PFSK-1 (cell line): ENCODE measurements around the gene EIF3M.

ENCODE experiments used
- POLR2AphosphoS5 ChIP-seq: IDR thresholded peaks from 2 replicates; pipeline ENCODE4 v1.6.1; 2012; ENCODE audit warnings: low read depth, mild to moderate bottlenecking, control low read depth, low read length, moderate library complexity
- REST ChIP-seq, 2 experiments: IDR thresholded peaks; 2 replicates each; pipeline versions ENCODE4 v1.6.1 to v1.8.0; 2011 to 2012; ENCODE audit warnings: low read depth in 2 of 2, low read length in 2 of 2, control low read depth in 1 of 2, inconsistent platforms in 1 of 2, mild to moderate bottlenecking in 1 of 2, moderate library complexity in 1 of 2; ENCODE audit not compliant: insufficient read depth in 1 of 2

- TF ChIP-seq REST (IDR thresholded peaks at IDR 0.05; ENCODE audit: insufficient read depth in 1 of 2, low read depth in 2 of 2, low read length in 2 of 2): no peak
- TF ChIP-seq POLR2AphosphoS5: no peak
These were observed 19.2 kb downstream of the EIF3M start for GRCh38 chr11:32602657-32603415.
